ENCODE measurements around the gene SLC35D2.
"Not testable (repeated sequence)": the region's sequence is repeated elsewhere in the genome, so short reads cannot be mapped to it uniquely, and the experiment has no call there.

The SLC35D2 gene

DNA sequence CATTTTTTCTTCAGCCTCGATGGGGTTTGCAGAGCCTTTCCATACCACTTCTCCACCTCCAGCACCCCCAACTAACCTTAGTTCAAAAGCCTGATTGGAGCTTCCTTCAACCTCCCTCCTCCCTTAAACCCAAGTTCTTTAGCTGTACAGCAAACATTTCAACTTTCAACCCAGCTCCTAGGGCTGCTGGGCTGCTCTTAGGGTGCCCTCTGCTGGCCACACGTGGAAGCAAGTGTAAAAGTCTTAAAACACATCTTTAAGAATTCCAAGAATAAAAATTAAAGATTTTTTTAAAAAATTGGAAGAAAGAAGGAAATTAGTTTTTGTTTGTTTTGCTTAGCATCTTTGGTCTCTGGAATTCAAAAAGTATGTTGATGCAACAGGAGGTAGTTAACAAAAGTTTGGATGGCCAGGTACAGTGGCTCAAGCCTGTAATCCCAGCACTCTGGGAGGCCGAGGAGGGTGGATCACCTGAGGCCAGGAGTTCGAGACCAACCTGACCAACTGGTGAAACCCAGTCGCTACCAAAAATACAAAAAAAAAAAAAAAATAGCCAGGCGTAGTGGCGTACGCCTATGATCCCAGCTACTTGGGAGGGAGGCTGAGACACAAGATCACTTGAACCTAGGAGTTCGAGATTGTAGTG lies 66.1 kb downstream of the SLC35D2 start:
- peak in 32 of 56 donors; percentile 1 to 71 (median 10) for DNase-seq

DNA sequence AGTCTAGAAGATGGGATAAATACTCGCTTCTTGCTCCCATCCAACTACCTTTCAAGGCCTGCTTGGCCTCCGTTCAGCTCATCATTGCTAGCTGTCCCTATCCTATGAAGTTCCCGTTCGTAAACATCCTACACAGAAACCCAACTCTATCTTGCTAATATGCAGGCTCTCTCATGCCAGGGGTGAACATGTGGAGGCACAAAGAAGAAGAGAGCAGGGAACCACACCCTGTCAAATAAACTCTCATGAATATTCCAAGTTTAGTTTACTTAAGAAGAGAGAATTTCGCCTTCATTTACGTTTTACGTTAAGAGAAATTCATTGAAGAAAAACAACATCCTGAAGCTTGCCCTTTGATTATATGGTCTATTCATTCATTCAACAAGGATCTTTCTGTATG lies 73.7 kb downstream of the SLC35D2 start:
- DNase-seq = no peak

DNA sequence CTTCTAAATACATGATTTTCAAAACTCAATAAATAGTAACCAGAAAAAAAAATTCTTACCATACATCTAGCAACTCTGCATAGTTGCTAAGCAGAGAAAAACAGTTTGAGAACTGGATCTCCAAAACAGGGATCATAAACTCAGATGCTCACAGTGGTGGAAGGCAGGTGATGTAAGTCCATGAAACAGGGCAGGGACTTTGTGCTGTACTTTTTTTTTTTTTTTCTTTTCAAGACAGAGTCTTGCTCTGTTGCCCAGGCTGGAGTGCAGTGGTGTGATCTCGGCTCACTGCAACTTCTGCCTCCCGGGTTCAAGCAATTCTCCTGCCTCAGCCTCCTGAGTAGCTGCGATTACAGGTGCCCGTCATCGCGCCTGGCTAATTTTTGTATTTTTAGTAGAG lies 76.6 kb downstream of the SLC35D2 start:
- not testable (repeated sequence) for DNase-seq

DNA sequence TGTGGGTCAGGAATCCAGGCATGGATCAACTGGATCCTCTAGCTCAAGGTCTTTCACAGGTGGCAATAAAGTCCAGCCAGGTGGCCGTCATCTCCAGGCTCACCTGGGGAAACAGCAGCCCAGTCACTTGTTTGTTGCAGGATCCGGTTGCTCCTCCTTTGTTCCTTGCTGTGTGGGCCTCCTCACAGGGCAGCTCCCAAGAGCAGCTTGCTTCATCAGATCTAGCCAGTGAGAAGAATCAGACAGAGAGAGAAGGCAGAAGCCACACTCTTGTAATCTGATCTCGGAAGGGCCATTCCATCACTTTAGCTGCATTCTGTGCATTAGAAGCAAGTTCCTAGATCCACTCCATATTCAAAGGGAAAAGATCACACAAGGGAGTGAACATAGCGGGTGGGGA lies 78.3 kb downstream of the SLC35D2 start:
- DNase-seq = no peak

DNA sequence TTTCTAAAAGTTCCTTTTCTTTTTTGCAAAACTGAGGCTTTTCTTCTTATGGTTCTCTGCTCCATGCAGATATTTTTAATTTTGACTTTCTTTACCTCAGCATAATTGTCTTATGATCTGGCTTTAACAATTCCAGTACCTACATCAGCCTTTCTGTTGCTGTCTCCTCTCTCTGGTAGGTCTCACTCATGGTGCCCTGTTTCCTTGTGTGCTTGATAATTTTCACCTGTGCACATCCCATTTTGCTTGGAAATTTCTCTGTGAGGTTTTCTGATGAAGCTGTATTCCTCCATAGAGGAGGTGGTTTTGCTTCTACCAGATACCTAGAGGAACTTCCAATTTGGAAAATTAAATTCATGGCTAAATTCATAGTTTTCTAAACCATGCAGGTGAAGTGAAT lies 79.3 kb downstream of the SLC35D2 start:
- DNase-seq = no peak

DNA sequence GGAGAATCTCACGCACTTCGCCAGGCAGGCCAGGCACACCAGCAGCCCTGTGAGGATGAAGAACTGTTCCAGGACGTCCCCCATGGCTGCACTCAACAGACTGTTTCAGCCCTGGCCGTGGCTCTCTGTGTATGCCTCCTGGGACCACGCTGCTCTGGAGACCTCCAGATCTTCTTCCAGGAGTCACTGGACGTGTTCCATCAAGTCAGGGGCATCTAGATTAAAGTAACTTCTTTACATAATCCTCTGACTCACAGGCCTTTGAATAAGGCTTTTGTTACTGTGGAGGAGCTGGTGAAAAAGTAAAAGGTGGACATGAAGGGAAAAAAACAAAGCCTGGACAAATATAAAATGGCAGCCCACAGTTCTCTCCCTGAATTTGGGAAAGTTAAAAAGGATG lies 81.5 kb downstream of the SLC35D2 start, which contains the start of gene HSD17B3:
Gene HSD17B3, minus strand, starts transcription at position 156 of the 400 bp plus-strand sequence. Its CDS starts 72 bp downstream, at position 84.
- no peak for DNase-seq

DNA sequence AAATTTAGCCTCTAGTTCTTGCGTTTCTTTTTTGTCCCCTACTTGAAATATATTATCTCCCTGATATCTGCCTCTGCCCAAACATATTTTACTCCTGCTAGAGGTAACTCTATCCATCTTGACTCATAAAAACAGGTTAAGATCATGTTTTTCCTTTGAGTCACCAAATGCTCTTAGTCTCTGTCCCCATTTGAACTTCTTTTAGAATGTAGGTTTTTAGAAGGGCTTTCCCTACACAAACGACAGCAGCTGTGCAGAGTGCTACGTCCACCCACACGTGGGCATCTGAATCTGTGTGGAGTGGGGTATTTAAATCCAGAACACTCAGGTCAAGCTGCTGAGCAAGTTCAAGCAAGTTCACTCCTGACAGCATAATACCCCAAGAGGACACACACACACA lies 83.7 kb downstream of the SLC35D2 start:
- DNase-seq = no peak

DNA sequence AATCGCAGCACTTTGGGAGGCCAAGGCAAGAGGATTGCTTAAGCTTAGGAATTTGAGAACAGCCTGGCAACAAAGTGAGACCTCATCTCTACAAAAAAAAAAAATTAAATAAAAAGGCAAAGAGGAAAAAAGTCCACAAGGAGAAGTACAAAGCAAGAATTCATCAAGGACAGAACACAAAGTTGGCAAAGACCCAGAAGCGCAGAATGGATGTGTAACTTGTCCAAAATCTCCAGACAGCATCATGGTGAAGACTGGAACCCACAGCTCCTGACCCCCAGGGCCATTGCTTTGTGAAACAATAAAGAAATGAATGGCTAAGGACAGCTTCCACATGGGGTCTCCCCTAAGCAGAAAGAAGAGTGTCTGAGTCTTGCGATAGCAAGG lies 89.4 kb downstream of the SLC35D2 start:
- DNase-seq = peak in 1 of 56 donors; percentile 22

DNA sequence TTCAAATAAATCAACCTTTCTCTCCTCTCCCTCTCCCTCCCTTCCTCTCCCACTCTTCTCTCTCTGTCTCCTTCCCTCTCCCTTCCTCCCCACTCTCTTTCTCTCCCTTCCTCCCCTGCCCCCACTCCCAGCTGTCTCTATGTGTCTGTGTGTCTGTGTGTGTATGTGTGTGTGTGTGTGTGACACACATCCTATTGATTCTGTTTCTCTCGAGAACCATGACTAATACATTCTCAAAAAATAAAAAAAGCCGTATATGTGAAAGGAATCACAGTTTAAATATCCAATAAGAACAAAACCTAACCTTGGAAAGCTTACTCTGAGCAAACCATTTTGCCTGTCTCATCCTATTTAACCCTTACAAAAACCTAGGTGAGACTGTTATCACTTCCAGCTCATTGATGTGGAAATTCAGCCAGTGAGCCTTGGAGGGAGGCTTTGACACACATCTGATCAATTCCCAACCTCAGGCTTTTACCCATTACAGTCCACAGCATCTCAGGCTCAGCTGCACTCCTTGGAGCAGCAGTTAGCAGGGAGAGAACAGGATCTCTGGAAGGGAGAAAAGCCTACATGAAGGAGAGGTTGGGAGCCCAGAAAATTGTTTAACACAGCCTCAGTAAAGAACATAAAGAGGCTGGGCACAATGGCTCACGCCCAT lies 89.9 kb downstream of the SLC35D2 start:
- DNase-seq = peak in 10 of 56 donors; percentile 2 to 23 (median 12)

DNA sequence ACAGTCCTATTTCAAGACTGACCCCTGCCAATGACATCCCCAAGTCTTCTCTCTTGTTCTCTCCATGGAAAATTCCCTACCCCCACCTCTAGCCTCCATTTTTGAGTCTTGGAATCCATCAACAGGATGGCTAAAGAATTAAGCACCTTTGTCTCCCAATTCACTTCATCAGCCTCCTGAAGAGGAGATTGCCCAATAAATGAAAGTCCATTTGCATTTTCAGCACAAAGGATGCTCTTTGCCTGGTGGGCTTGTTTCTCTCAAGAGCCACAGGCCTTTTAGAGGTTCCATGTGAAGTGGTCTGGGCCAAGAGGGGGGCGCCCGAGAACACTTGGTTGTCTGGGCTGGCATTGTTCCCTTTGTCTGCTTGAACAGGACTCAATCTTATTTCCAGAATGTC lies 94.1 kb downstream of the SLC35D2 start:
- DNase-seq = no peak

DNA sequence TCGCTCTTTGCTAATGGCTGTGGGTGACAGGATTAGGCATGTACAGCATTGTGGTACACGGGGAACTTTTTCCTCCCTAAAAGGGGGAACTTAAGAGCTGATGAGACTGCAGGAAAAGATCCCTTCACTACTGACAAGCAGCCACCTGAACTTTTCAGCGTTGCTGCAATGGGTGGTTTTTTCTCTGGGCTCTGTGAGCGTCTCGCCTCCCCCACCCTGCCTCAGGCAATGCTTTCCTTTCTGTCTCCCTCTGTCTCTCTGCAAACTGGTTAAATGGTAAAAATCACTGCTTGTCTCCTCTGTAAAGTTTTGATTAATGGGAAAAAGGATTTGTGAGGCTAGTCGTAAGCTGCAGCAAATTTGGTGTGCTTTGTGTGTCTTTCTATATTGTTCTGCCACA lies 101.9 kb downstream of the SLC35D2 start:
- no peak for DNase-seq

DNA sequence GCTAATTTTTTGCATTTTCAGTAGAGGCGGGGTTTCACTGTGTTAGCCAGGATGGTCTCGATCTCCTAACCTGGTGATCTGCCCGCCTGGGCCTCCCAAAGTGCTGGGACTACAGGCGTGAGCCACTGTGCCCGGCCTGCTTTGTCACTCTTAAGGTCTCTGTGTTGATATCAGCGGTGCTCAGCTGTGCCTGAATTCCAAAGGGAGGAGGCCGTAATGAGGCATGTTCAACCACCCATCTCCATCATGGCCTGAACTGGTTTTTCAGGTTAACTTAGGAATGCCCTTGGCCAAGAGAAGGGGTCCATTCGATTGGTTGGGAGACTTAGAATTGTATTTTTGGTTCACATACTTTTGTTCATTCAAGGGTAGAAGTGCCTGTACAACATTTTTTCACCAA lies 103.6 kb downstream of the SLC35D2 start:
- no peak for DNase-seq

DNA sequence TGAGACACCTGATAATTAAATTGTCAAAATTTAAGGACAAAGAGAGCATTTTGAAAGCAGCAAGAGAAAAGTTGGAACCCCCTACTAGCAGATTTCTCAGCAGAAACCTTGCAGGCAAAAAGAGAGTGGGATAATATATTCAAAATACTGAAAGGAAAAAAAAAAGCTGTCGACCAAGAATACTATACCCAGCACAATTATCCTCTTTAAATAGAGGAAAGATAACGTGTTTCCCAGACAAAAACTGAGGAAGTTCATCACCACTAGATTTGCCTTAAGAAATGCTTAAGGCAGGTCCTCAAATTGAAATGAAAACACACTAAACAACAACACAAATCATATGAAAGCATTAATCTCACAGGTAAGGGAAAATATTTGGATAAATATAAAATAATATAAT lies 108.6 kb downstream of the SLC35D2 start:
- DNase-seq = no peak
